ENCODE results near the gene MAPKAP1.

DNA sequence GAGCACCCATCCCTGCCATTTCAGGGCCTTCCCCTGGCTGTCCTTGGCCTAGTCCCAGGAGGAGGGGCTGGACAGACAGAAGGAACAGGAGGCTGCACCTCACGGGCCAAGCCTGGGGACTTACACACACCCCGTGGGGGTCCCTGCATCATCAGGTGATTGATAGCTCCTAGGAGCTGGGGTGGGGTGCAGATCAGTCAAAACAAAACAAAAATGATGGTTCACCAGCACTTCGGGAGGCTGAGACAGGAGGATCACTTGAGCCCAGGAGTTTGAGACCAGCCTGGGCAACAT lies 276.0 kb downstream of the MAPKAP1 start:
- TF ChIP-seq NFIC (IDR thresholded peaks at IDR 0.05) (no peak), TCF12 (IDR thresholded peaks at IDR 0.05; ENCODE audit: low read depth) (no peak), YY1 (IDR thresholded peaks at IDR 0.05; ENCODE audit: low read depth) (no peak), CEBPB (IDR thresholded peaks at IDR 0.05) (no peak), EP300 (IDR thresholded peaks at IDR 0.05; ENCODE audit: borderline replicate concordance) (no peak), TAF1 (IDR thresholded peaks at IDR 0.05; ENCODE audit: low read depth) (no peak), TEAD4 (IDR thresholded peaks at IDR 0.05) (no peak), MAX (IDR thresholded peaks at IDR 0.05) (no peak), RAD21 (IDR thresholded peaks at IDR 0.05; ENCODE audit: low read depth) (no peak)
- TF ChIP-seq, protein P1, sequence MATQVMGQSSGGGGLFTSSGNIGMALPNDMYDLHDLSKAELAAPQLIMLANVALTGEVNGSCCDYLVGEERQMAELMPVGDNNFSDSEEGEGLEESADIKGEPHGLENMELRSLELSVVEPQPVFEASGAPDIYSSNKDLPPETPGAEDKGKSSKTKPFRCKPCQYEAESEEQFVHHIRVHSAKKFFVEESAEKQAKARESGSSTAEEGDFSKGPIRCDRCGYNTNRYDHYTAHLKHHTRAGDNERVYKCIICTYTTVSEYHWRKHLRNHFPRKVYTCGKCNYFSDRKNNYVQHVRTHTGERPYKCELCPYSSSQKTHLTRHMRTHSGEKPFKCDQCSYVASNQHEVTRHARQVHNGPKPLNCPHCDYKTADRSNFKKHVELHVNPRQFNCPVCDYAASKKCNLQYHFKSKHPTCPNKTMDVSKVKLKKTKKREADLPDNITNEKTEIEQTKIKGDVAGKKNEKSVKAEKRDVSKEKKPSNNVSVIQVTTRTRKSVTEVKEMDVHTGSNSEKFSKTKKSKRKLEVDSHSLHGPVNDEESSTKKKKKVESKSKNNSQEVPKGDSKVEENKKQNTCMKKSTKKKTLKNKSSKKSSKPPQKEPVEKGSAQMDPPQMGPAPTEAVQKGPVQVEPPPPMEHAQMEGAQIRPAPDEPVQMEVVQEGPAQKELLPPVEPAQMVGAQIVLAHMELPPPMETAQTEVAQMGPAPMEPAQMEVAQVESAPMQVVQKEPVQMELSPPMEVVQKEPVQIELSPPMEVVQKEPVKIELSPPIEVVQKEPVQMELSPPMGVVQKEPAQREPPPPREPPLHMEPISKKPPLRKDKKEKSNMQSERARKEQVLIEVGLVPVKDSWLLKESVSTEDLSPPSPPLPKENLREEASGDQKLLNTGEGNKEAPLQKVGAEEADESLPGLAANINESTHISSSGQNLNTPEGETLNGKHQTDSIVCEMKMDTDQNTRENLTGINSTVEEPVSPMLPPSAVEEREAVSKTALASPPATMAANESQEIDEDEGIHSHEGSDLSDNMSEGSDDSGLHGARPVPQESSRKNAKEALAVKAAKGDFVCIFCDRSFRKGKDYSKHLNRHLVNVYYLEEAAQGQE (IDR thresholded peaks at IDR 0.05; ENCODE audit: low read depth), result no peak
- TF ChIP-seq, protein P2, sequence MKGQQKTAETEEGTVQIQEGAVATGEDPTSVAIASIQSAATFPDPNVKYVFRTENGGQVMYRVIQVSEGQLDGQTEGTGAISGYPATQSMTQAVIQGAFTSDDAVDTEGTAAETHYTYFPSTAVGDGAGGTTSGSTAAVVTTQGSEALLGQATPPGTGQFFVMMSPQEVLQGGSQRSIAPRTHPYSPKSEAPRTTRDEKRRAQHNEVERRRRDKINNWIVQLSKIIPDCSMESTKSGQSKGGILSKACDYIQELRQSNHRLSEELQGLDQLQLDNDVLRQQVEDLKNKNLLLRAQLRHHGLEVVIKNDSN (IDR thresholded peaks at IDR 0.05), result no peak
